EH (cell line): ENCODE measurements around the gene ZNF462.

Experiments
- DNase-seq: peaks from one replicate; pipeline ENCODE4 v3.0.0-alpha.2; 2015; ENCODE audit warnings: low read depth

ZNF462 gene

DNA sequence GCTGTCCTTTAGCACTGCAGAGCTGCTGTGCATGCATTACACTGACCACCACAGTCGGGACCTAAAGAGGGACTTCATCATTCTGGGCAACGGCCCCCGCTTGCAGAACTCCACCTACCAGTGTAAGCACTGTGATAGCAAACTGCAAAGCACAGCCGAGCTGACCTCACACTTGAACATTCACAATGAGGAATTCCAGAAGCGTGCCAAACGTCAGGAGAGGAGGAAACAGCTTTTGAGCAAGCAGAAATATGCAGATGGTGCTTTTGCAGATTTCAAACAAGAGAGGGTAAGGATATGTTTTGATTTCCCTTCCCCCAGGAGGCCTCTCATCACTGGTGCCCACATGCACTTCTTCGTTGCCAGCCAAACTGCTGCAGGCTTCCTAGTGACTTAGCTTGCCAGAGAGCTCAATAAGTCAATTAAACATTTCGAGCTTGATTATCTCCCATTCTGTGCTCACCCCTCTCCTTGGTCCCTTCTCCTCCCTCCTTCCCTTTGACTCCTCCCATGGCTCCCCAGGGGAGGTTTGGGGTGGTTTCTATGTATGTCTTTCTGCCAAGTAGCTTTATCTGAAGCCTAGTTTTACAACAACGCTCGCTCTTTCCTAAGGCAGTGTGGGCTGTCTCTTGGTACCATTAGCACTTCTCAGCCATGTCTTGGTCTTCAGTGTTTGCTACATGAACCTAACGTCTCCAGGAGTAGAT is 66.7 kb downstream of the ZNF462 start:
- peak; percentile 33 for DNase-seq

DNA sequence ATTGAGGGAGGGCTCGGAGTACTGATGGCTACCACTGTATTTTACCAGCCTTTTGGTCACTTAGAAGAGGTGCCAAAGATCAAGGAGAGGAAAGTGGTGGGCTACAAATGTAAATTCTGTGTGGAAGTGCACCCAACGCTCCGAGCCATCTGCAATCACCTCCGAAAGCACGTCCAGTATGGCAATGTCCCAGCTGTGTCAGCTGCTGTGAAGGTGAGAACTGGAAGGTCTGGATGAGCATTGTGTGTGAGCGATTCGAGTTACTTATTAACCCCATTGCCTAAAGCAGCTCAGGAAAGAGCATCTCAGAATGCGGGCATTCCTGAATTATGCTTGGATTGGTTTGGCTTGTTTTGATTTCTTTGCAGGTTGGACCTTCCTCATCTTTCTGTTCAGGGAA is 67.5 kb downstream of the ZNF462 start:
- DNase-seq, result no peak

DNA sequence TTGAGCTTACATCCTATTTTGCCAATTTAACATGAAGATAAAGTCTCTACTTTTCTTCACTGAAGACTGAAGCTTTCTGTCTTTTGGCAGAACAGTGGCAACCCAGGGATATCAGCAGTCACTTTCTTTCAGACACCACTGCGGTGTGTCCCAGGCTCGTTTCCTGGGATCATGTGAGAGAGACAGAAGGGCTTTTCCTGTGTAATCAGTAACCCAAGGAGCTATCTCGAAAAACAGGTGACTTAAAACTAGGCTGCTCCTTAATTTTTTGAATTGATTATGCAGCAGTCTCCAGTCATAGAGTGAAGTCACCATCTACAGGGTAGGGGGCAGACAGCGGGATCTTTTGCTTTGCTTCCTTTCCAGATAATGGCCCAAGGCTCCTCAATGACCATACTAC is 68.5 kb downstream of the ZNF462 start:
- DNase-seq, result no peak

DNA sequence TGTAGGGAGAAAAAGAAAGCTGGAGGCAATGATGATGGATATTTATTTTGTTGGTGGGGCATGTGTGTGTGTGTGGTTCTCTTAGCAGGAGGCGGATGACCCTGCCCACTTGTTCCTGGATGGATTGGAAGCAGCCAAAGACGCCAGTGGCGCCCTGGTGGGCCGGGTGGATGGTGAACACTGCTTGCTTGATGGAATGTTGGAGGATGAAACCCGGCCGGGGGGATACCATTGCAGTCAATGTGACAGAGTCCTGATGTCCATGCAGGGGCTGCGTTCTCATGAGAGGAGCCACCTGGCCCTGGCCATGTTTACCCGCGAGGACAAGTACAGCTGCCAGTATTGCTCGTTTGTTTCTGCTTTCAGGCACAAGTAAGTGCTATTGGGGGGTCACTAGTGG is 69.2 kb downstream of the ZNF462 start:
- DNase-seq, result no peak

DNA sequence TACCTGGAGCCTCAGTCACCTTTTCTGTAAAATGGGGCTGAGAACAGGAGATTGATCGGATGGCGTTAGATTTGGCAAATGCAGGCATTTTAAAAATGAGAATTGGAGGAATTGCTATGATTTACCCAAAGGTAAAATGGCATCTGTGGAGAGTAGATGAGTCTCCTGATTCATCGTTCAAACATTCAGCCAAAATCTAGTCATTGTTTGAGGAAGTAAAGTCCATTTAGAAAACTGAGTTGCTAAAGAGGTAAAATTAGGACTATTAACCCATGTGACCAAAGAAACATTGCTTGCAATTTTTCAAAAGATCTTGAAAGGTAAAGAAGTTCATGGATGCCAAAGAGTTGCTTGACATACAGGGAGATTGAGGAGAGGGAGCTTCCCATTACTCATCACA is 69.7 kb downstream of the ZNF462 start:
- no peak for DNase-seq

DNA sequence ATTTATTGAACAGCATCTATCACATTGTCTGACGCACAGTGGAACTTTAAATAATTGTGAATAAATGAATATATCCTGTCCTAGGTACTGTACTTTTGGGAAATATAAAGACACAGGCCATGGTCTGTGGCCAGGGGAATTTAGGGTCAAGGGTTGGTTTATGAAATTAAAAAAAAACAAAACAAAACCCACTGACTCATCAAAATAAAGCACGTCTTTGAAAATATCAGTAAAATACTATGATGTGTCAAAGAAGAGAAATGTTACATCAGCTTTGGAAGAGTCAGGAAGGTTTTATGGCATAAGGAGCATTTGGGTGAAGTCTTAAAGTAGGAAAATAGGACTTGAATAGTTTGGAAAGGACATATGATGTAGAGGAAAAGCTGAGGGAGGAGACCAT is 70.5 kb downstream of the ZNF462 start:
- DNase-seq, result no peak

DNA sequence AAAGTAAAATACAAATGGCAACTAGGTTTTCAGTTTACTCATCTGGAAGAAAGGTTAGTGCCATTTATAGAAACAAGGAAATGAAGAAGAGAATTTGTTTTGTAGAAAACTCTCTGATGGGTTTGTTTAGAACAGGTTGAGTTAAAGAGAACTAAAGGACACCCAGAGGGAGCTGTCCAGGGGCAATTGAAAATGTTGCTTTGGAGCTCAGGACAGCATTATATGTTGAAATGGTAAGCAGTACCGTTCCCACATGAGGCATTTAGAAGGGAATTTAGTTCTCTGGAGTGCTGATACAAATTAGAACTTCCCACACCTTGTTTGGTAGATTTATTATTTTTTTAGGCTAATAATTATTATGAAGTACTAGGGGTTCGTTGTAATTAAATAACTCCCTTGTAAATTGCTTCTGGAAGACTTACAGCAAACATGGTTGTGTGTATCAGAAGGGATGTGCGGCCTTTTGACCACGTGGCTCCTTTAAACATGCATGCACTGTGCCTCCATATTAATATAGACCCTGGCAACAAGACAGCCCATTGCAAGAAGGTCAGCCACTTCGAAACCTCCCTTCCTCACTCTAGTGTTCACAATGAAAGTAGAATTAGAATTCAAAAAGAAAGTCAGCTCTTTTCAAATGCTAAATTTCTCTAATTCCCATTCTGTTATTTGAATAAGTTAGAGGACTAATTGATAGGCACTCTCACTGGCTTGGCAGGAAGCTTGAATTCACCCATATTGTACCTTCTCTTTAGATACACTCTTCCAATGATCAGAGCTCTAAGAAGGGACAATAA is 71.7 kb downstream of the ZNF462 start:
- no peak for DNase-seq

DNA sequence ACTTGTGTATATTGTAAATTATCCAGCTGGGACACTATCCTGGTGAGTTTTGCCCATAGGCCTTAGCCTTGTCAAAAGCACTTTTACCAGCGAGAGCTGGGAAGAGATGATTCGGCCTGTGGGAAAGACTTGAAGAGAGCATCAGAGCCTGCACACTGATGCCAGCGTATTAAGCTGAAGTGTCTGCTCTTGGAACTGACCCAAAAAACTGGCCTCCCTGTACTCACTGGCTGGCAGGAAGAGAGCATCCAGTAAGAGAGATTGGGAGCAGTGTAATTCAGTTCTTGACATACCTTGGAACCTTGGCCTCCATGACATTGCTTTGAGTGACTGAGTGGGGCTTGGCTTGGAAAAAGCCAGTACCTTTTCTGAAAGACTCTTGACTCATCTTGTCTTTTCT is 73.7 kb downstream of the ZNF462 start:
- DNase-seq, result no peak

DNA sequence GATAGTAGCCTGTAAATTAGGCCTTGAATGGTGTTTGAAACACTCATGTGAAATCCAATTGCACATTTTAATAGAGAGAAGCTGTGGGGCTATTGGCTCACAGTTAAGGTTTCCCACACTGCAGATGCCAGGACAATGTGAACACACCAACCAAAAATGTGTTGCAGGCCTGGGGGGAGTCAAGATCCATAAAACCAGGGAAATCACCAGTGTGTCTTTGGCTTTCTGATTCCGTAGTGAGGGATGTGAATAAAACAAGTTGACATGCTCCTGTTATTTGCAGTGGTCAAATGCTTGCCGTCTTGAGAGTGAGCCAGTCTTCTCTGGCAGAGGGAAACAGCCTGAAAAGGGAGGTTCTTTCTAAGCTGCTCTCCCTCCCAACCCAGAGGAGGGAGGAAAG is 79.0 kb downstream of the ZNF462 start:
- peak; percentile 82 for DNase-seq

DNA sequence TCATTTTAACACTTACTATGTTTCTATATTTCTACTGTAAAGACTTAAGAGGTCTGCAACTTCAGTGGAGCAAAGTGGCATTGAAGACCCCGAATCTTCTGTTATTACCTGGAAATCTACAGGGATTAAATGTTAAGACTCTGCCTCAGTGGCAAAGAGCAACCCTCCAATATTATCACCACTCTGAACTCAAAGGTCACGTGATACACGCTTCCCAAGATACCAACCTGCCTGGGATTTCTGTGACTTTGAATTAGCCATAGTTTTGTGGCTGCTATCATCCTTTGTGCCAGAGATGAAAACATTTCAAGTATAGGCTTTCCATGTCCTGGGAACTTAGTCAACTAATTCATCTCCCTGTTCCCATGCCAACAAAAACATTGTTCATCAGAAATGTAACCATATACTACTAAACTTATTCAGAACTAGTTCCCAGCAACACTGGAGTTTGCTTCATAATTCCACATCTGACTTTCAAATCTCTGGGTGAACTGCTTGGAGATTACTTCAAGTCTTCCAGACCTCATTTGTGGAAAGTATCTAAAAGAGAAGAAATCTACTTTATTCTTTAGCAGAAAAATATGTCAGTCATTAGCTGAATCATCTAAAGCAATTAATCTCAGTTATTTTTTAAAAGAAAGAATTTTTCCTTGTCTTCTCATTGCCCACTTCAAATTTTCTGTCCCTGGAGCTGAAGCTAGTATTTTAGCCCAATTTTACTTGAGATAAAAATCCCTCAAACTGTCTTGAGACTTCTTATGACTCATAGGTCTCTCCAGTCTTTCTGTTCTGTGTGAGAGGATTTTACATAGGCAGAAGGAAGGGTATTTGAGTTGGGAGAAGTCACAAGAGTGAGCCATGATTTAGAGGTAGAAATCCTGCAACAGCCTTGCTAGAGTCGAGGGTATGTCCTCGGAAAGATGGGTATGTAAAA is 83.0 kb downstream of the ZNF462 start:
- peak; percentile 90 for DNase-seq

DNA sequence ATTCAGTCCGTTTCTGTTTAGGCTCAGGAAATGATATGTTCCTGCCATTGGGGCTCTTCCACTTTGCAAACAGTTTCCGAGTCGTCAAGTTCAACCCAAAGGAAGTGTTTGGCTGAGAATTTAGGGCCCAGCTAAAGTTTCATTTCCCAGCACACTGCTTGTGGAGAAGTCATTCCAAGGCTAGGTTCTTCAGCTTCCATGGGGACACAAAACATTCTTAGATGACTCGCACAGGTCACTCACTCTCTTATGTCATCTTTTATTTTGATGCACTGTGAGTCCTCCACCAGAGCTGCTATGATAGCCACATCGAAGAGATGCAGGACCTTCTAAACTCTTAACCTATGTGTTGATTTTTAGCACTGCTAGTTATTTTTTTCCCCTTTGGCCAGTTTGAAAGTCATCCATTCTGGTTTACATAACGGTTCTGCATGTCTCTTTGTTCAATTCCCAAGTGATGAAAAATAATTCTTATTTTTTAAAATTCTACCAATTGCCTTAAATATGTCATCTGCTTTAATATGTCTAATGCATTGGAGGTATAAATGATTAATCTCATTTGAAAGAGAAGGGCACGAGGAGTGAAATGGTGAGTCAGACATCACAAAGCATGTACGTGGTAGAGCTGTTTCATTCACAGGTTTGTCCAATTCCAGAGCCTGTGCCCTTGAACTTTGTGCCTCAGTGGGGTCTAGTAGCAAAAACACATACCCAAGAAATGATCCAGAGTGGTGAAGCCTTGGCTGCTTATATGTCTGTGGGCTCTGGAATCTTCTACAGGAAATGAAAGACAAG is 84.3 kb downstream of the ZNF462 start:
- peak; percentile 48 for DNase-seq

DNA sequence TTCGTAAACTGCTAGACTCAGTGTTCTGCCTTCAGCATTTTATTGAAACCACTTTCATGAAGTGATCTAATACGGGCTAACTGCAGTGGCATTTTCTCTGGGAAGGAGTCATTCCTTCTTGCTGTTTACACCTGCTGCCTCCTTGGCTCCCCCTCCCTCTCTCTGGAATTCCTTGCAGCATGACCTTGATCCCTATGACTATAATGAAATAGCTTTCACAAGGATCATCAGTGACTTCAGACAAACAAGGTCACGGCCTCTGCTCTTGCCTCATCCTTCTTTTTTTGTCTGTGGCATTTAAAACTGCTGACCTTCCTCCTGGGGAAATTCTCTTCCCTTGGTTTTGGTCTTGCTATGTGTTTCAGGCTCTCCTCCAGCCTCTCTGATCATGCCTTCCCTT is 90.2 kb downstream of the ZNF462 start:
- DNase-seq, result peak; percentile 77

DNA sequence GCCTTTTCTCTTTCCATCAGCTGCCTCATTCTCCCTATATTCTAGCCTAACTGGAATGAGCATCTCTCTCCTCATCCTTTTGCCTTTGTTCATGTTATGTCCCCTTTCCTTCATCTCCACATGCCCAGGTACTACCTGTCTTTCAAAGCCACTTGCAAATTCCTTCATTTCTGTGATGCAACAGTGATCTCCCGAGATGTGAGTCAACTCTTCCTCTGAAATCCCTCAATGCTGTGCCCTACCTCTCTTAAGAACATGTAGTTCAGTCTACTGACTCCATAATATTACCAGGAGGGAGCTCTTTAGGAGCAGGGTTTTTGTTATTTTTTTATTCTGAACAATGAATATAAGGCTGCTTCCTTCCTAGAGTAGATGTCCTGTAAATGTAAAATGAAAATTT is 91.6 kb downstream of the ZNF462 start:
- no peak for DNase-seq

DNA sequence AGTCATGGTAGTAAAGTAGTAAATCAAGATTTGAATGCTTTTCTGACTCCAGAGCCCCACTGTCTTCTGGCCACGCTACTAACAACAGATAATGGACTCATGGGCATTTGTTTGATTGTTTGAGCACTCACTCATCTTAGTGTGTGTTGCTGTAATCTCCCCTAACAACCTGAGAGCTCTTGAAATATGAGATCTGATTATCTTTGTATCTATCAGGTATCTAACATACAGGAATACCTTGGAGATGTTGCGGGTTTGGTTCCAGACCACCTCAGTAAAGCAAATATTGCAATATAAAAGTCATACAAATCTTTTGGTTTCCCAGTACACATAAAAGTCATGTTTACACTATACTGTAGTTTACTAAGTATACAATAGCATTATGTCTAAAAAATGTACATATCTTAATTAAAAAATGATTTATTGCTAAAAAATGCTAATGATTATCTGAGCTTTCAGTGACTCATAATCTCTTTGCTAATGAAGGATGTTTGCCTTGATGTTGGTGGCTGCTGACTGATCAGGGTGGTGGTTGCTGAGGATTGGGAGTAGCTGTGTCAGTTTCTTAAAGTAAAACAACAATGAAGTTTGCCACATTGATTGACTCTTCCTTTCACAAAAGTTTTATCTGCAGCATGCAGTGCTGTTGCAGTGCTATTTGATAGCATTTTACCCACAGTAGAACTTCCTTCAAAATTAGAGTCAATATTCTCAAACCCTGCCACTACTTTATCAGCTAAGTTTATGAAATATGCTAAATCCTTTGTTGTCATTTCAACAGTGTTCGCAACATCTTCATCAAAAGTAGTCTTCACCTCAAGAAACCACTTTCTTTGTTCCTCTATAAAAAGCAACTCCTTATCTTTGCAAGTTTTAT is 92.2 kb downstream of the ZNF462 start:
- peak; percentile 21 for DNase-seq

DNA sequence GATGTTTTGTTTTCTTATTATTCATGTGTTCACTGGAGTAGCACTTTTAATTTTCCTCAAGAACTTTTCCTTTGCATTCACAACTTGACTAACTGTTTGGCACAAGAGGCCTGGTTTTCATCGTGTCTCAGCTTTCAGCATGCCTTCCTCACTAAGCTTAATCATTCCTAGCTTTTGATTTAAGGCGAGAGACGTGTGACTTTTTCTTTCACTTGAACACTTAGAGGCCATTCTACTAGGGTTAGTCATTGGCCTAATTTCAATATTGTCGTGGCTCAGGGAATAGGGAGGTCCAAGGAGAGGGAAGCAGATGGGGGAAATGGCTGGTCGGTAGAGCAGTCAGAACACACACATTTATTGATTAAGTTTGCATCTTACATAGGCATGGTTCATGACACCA is 94.0 kb downstream of the ZNF462 start:
- DNase-seq, result peak; percentile 72

DNA sequence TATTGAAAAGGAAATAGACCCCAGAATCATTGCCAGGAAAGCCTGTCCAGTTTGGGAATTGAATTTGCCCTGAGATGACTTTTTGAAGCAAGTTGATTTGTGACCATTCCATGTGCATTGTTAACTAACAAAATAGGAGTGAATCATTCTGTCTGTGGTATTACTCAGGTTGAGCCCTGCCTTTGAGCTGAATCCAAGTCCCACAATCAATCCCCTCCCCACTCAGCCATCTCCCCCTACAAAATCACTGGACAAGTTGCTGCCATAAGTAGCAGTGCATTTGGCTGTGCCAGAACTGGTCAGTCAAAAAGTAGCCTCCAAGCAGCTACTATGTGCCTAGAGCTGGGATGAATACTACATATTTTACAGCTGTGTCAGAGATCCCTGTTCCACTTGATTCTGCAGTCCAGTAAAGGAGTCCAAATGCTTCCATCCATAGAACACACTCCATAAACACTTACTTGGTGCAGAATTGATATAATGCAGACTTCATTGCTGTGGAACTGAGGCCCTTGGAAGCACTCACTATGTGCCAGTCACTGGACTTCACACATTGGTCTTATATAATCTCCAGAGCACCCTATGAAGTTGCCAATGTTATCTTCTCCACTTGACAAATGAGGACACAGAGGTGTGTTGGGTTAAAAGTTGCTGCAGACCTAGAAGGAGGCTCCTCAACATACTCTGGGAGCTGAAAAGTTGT is 96.1 kb downstream of the ZNF462 start:
- DNase-seq, result peak; percentile 38

DNA sequence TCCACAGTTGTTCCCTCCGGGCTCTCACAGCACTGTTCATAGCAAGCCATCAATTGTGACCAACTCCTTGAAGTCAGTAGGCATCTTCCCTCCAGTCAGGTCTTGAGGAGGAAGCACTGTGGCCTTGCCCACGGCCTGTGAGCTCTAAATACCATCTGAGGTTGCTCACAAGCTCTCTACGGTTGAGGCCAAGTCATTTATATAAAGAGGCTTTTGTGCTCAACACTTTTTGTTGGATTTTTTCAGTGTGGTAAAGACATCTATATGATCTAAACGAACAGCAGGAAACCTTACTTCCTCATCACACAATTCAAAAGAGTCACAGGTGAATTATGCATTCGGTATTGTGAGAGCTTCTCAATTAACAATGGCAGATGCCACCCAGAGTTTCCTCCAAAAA is 97.3 kb downstream of the ZNF462 start:
- DNase-seq, result no peak

DNA sequence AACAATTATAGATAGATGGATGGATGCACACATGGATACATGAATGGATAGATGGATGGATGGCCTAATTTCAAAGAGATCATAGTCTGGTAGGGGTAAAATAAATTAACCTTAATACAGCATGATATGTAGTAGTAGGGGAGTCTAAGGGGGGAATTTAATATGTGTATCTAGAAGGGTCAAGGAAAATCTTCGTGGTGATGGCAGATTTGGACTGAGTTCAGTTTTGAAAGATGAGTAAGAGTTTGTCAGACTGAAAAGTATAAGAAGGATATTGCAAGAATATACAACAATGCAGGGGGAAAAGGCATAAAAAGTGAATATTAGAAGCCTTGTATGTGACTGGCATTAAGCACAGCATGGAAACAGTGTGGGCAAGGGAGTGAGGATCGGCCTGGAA is 98.7 kb downstream of the ZNF462 start:
- peak; percentile 16 for DNase-seq

DNA sequence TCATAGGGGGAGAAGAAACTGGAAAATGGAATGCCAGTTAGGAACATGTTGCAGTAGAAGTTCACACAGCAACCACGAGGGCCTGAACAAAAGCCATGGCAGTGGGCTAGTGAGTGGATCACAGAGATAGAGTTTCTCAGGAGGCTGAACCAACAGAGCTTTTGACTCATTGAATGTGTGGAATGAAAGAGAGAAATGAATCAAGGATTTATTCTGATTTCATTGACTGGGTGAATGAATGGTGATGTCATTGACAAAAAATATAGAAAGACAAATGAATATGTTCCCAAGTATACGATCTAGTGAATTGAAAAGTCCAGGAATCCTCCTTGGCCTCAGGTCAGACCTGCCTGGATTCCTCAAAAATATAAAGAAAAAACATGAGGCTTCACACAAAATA is 99.2 kb downstream of the ZNF462 start:
- DNase-seq, result peak; percentile 28
